A673 (cell line): ENCODE results near the gene ESR2. TPM values are rescaled to one million over a fixed set of nuclear protein-coding genes. Genes with fewer than 3 reads are reported as not detected.

Experiments used
- BruUV-seq: library from RNA; stranded (reverse); fragments of 400-500 nt; replicated peaks from 2 replicates; lab custom pipeline; 2021; lab: Mats Ljungman, UMichigan
- CTCF ChIA-PET: fragments of 300-600 bp; sonication (Branson Sonifier 250); formaldehyde crosslinking; loops from one replicate; lab custom pipeline; 2022; ENCODE audit warnings: antibody characterized with exemption; lab: Charles Lee
- POLR2A ChIA-PET: fragments of 300-600 bp; sonication (Branson Sonifier 250); formaldehyde crosslinking; loops from one replicate; lab custom pipeline; 2022; ENCODE audit warnings: antibody characterized with exemption; ENCODE audit not compliant: low non-redundant PET; lab: Charles Lee
- DNase-seq: peaks from one replicate; pipeline ENCODE4 v3.0.0-alpha.2; 2015; ENCODE audit warnings: low spot score
- H3K27ac ChIP-seq: fragments of 200-600 bp; sonication (generic); 2 replicates; pipeline ENCODE4 v1.5.1; 2016; ENCODE audit warnings: mixed run types, low read depth, mild to moderate bottlenecking, mixed read lengths, antibody characterized with exemption, low read length; ENCODE audit not compliant: poor library complexity, severe bottlenecking
- H3K27me3 ChIP-seq: fragments of 200-600 bp; sonication (generic); replicated peaks from 2 replicates; pipeline ENCODE4 v1.6.1; 2017; ENCODE audit warnings: mixed run types, low read depth, mild to moderate bottlenecking, mixed read lengths, antibody characterized with exemption, low read length; ENCODE audit not compliant: insufficient read depth, poor library complexity
- H3K36me3 ChIP-seq: fragments of 200-600 bp; sonication (generic); 2 replicates; pipeline ENCODE4 v1.6.1; 2016; ENCODE audit warnings: mixed run types, mild to moderate bottlenecking, mixed read lengths, antibody characterized with exemption, low read length; ENCODE audit not compliant: insufficient read depth, poor library complexity, severe bottlenecking
- H3K4me1 ChIP-seq: fragments of 200-600 bp; sonication (generic); 2 replicates; pipeline ENCODE4 v1.6.1; 2017; ENCODE audit warnings: mixed run types, mild to moderate bottlenecking, mixed read lengths, antibody characterized with exemption, low read length; ENCODE audit not compliant: insufficient read depth, poor library complexity, severe bottlenecking
- H3K4me3 ChIP-seq: fragments of 200-600 bp; sonication (generic); 2 replicates; pipeline ENCODE4 v1.5.1; 2016; ENCODE audit warnings: low read depth, mixed run types, mild to moderate bottlenecking, mixed read lengths, low read length; ENCODE audit not compliant: poor library complexity, severe bottlenecking
- H3K9me3 ChIP-seq: fragments of 200-600 bp; sonication (generic); 2 replicates; pipeline ENCODE4 v1.6.1; 2016; ENCODE audit warnings: mixed run types, low read depth, mild to moderate bottlenecking, mixed read lengths, antibody characterized with exemption, low read length; ENCODE audit not compliant: poor library complexity, severe bottlenecking
- CTCF ChIP-seq: fragments of 300-800, 200-600 bp; sonication (generic); conservative IDR thresholded peaks from 2 replicates; pipeline ENCODE4 v1.5.1; 2017; ENCODE audit warnings: low read depth, mild to moderate bottlenecking, antibody characterized with exemption, low read length, moderate library complexity, mixed read lengths
- EZH2 ChIP-seq: fragments of 200-600 bp; sonication (generic); IDR thresholded peaks from 2 replicates; pipeline ENCODE4 v1.6.1; 2017; ENCODE audit warnings: borderline replicate concordance, low read depth, mild to moderate bottlenecking, mixed read lengths, antibody characterized with exemption, low read length; ENCODE audit not compliant: poor library complexity, severe bottlenecking
- intact Hi-C: fragments of 100-400 bp; cut with micrococcal nuclease; formaldehyde crosslinking; loops from one replicate; pipeline ENCODE4 v1.10.0; 2022; ENCODE audit not compliant: unreplicated experiment
- total RNA-seq: library from RNA; stranded (reverse); gene quantifications from 2 replicates; pipeline ENCODE4 v1.2.3, GENCODE V29; 2021

The ESR2 gene
- total RNA-seq, 1 experiment from 2014 or later: 0.71 TPM

DNA sequence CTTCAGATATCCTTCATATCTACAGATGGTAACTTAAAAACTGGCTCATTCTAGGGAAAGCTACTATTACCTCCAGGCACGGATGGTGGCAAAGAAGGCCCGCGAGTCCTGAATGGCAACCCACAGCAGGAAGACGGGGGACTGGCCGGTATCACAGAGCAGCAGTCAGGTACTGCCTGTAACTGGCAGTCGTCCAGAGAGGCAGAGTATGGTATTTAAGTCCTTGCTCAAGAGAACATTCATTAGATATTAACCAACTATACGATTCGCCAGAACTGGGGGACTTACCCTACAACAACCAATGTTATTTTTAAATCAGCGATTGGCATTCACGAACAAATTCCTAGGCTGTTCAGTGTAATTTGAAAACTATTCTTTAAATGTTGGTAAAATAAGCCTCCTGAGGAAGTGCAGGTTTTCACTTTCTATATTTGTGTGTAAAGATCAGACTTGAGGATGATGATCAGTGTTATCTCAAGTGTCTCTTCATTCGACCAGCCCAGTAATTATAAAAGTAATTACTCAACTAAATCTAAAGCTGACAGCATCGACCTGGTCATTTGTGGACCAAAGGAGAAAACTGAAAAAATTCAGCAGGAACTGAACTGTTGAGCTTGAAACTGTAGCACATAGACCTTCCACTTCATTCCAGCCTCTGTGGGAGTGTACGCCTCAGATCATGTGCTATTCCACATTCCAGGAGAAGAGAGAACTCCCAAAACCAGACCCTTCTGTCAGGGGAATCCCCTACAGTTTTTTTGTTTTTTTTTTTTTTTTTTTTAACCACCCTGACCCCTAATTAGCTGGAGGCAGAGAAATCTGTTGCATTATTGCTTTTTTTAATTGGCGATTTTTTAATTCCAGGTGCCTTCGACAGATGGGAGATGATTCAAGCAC is 75.6 kb downstream of the ESR2 start:
- BruUV-seq: no TSS peak
- DNase-seq: no peak
- Histone ChIP-seq H3K4me3 (no peak overlapping the region), H3K4me1 (no peaks in the 10 kb centered on the region), H3K27ac (no peak overlapping the region), H3K36me3 (peaks cover 14% of the 10 kb centered on the region), H3K9me3 (no peaks in the 10 kb centered on the region), H3K27me3 (no peaks in the 10 kb centered on the region)
- POLR2A ChIA-PET: interaction anchor here (0.6 kb wide), 1 partner anchor 39 kb away, joined by 3 read pairs; no protein-coding TSS in a partner anchor
- CTCF ChIA-PET: no interaction called here
- TF ChIP-seq CTCF: no peak
- TF ChIP-seq EZH2: no peak
- intact Hi-C loops: no loop called here

DNA sequence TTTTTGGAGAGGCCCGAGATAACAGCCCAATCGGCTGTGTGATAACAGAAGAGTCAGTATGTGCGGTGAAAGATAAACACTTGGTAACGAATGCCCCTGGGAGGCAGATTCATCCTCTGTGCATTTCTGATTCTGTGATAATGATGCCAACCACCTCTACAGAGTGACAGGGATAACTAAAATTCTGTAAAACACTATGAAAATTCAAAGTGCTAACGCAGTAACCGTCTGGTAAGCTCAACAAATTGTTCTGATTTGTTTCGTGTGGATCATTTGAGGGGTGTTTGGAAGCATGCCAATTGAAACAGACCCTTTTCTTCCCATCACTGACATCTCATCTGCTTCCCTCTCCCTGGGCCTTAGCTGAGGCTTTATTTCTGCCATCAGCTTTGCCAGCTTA is 76.3 kb downstream of the ESR2 start:
- Histone ChIP-seq H3K36me3 (peaks cover 20% of the 10 kb centered on the region), H3K4me3 (no peak overlapping the region), H3K27ac (no peak overlapping the region), H3K27me3 (no peaks in the 10 kb centered on the region), H3K4me1 (no peaks in the 10 kb centered on the region), H3K9me3 (no peaks in the 10 kb centered on the region)
- CTCF ChIA-PET: no interaction called here
- DNase-seq: no peak
- POLR2A ChIA-PET: interaction anchor here (0.6 kb wide), 1 partner anchor 38 kb away, joined by 3 read pairs; no protein-coding TSS in a partner anchor
- intact Hi-C loops: no loop called here
- no TSS peak for BruUV-seq
- TF ChIP-seq CTCF (no peak), EZH2 (no peak)

DNA sequence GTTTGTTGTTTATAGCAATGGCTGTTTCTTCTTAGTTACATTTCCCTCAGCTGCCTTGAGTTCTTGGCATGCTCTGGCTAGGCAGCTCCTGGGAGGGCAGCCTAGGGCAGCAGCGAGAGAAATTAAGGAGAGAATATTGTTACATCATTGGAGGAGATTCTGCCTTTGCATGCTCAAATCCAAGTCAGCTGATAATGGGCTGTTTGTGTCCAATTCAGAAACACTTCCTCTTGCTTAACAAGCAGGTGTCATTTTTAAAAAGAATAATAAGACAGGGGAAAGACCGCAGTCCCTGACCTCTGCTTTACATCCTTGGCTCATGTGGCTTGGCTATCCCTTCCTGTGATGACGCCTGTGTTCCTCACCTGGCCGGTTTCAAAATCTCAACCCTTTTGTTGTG is 76.9 kb downstream of the ESR2 start:
- no peak overlapping the region for H3K4me3 ChIP-seq
- no peaks in the 10 kb centered on the region for H3K9me3 ChIP-seq
- ChIA-PET POLR2A (no interaction called here), CTCF (no interaction called here)
- intact Hi-C loops: no loop called here
- BruUV-seq: no TSS peak
- no peaks in the 10 kb centered on the region for H3K4me1 ChIP-seq
- H3K27ac ChIP-seq: no peak overlapping the region
- peaks cover 21% of the 10 kb centered on the region for H3K36me3 ChIP-seq
- no peaks in the 10 kb centered on the region for H3K27me3 ChIP-seq
- TF ChIP-seq EZH2: no peak
- TF ChIP-seq CTCF: no peak
- no peak for DNase-seq
